ENCODE data around the gene RASGRP1.

- TF ChIP-seq POLR2A (IDR thresholded peaks at IDR 0.05; ENCODE audit: borderline replicate concordance, extremely low read depth, insufficient read depth, insufficient read length) (no peak), TCF7L2 (IDR thresholded peaks at IDR 0.05; ENCODE audit: borderline replicate concordance, extremely low read depth, insufficient read depth, insufficient read length) (no peak), YY1 (IDR thresholded peaks at IDR 0.05; ENCODE audit: extremely low read depth, insufficient replicate concordance, low read depth, low read length) (no peak), POLR2AphosphoS5 (IDR thresholded peaks at IDR 0.05; ENCODE audit: low read depth, low read length) (no peak), SP1 (IDR thresholded peaks at IDR 0.05; ENCODE audit: low read depth) (no peak), REST (IDR thresholded peaks at IDR 0.05; ENCODE audit: low read depth) (no peak)
- TF ChIP-seq, protein P1, sequence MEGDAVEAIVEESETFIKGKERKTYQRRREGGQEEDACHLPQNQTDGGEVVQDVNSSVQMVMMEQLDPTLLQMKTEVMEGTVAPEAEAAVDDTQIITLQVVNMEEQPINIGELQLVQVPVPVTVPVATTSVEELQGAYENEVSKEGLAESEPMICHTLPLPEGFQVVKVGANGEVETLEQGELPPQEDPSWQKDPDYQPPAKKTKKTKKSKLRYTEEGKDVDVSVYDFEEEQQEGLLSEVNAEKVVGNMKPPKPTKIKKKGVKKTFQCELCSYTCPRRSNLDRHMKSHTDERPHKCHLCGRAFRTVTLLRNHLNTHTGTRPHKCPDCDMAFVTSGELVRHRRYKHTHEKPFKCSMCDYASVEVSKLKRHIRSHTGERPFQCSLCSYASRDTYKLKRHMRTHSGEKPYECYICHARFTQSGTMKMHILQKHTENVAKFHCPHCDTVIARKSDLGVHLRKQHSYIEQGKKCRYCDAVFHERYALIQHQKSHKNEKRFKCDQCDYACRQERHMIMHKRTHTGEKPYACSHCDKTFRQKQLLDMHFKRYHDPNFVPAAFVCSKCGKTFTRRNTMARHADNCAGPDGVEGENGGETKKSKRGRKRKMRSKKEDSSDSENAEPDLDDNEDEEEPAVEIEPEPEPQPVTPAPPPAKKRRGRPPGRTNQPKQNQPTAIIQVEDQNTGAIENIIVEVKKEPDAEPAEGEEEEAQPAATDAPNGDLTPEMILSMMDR (IDR thresholded peaks at IDR 0.05 in 2 of 3, conservative IDR thresholded peaks at IDR 0.05 in 1 of 3; ENCODE audit: borderline replicate concordance in 1 of 3, insufficient read depth in 1 of 3, low read depth in 2 of 3, low read length in 2 of 3): no peak
Measured at GRCh38 chr15:38578626-38579025, 14.0 kb upstream of the RASGRP1 start.

Data from HCT116 (cell line).